ENCODE results near the gene DROSHA. TPM values are rescaled to one million over a fixed set of nuclear protein-coding genes. Genes with fewer than 3 reads are reported as not detected.

Gene DROSHA
- polyA plus RNA-seq, 2 of the 4 experiments (the other 2 are of a cell fraction), result 49.1 to 105 TPM

- FAIRE-seq, result no peak
- 80% methylated on average over 3 of the region's 3 CpGs for WGBS (ENCODE audit: missing lambda C conversion rate)
- ChIA-PET CTCF (no interaction called here), POLR2A (no interaction called here)
- TF ChIP-seq RAD21 (conservative IDR thresholded peaks at IDR 0.05 in 1 of 2, IDR thresholded peaks at IDR 0.05 in 1 of 2) (no peak), MYC (IDR thresholded peaks at IDR 0.05; ENCODE audit: borderline replicate concordance, low read length) (no peak), MAX (IDR thresholded peaks at IDR 0.05) (no peak), ESRRA (IDR thresholded peaks at IDR 0.05; ENCODE audit: borderline replicate concordance, low read length) (no peak), CBX2 (IDR thresholded peaks at IDR 0.05; ENCODE audit: borderline replicate concordance, low read depth) (no peak), USF2 (IDR thresholded peaks at IDR 0.05) (no peak), EHMT2 (IDR thresholded peaks at IDR 0.05; ENCODE audit: low read depth) (no peak), PBX3 (IDR thresholded peaks at IDR 0.05) (no peak)
- ATAC-seq, result no peak
- no peak overlapping the region for H3K4me2 ChIP-seq
- no peaks in the 10 kb centered on the region for H3K4me1 ChIP-seq
- no peaks in the 10 kb centered on the region for H3K9me3 ChIP-seq
- no peak for DNase-seq (ENCODE audit: low read depth in 1 of 2, low spot score in 1 of 2)
- H3K27ac ChIP-seq, result no peak overlapping the region
- H3K4me3 ChIP-seq, result no peak overlapping the region
Observed at GRCh38 chr5:31559942-31560341, 28.0 kb upstream of the DROSHA start.

GRCh38 chr5:31556461-31556860 lies 24.6 kb upstream of the DROSHA start:
- FAIRE-seq (no peak), DNase-seq (ENCODE audit: low read depth in 1 of 2, low spot score in 1 of 2) (no peak), ATAC-seq (no peak)
- ChIA-PET POLR2A (no interaction called here), CTCF (interaction anchor here (1.0 kb wide), 1 partner anchor 14 kb away, joined by 4 read pairs; no protein-coding TSS in a partner anchor)
- Histone ChIP-seq H3K27ac (no peak overlapping the region), H3K4me3 (no peak overlapping the region), H3K9me3 (no peaks in the 10 kb centered on the region), H3K4me2 (no peak overlapping the region), H3K4me1 (no peaks in the 10 kb centered on the region)
- TF ChIP-seq USF2 (IDR thresholded peaks at IDR 0.05) (no peak), KDM1A (IDR thresholded peaks at IDR 0.05; ENCODE audit: low read depth) (no peak), POLR2AphosphoS2 (conservative IDR thresholded peaks at IDR 0.05; ENCODE audit: low read length) (no peak), TFCP2L1 (CRISPR knock-in tag; IDR thresholded peaks at IDR 0.05) (no peak), NR3C1 (IDR thresholded peaks at IDR 0.05) (no peak), MYC (IDR thresholded peaks at IDR 0.05; ENCODE audit: borderline replicate concordance, low read length) (no peak), HOXA7 (CRISPR knock-in tag; IDR thresholded peaks at IDR 0.05) (no peak)
- WGBS (ENCODE audit: missing lambda C conversion rate), result 91% methylated on average over 3 of the region's 3 CpGs

GRCh38 chr5:31554552-31554951 lies 22.7 kb upstream of the DROSHA start:
- FAIRE-seq (no peak), ATAC-seq (no peak), DNase-seq (ENCODE audit: low read depth in 1 of 2, low spot score in 1 of 2) (no peak)
- no peak overlapping the region for H3K4me3 ChIP-seq
- no peak overlapping the region for H3K27ac ChIP-seq
- no peaks in the 10 kb centered on the region for H3K4me1 ChIP-seq
- ChIA-PET POLR2A (no interaction called here), CTCF (no interaction called here)
- 95% methylated on average over 1 of the region's 1 CpG for WGBS (ENCODE audit: missing lambda C conversion rate)
- TF ChIP-seq ATOH8 (CRISPR knock-in tag; IDR thresholded peaks at IDR 0.05; ENCODE audit: low read depth), result no peak
- TF ChIP-seq FOXS1 (CRISPR knock-in tag; IDR thresholded peaks at IDR 0.05), result no peak
- no peak for TF ChIP-seq NFE2L2 (conservative IDR thresholded peaks at IDR 0.05; ENCODE audit: low read length)
- no peak for TF ChIP-seq MAZ (IDR thresholded peaks at IDR 0.05; ENCODE audit: borderline replicate concordance, low read depth, low read length)
- no peaks in the 10 kb centered on the region for H3K9me3 ChIP-seq
- no peak overlapping the region for H3K4me2 ChIP-seq

GRCh38 chr5:31553863-31554262 lies 22.0 kb upstream of the DROSHA start:
- DNase-seq (ENCODE audit: low read depth in 1 of 2, low spot score in 1 of 2), result no peak
- ChIA-PET POLR2A (no interaction called here), CTCF (no interaction called here)
- ATAC-seq, result no peak
- H3K9me3 ChIP-seq, result no peaks in the 10 kb centered on the region
- no peaks in the 10 kb centered on the region for H3K4me1 ChIP-seq
- no peak for FAIRE-seq
- no peak overlapping the region for H3K4me2 ChIP-seq
- no peak overlapping the region for H3K27ac ChIP-seq
- no peak overlapping the region for H3K4me3 ChIP-seq
- no peak for TF ChIP-seq JUNB (IDR thresholded peaks at IDR 0.05)
- no peak for TF ChIP-seq E2F6 (IDR thresholded peaks at IDR 0.05; ENCODE audit: borderline replicate concordance, low read depth)
- TF ChIP-seq ESRRA (IDR thresholded peaks at IDR 0.05; ENCODE audit: borderline replicate concordance, low read length), result no peak
- no peak for TF ChIP-seq RARB (CRISPR knock-in tag; IDR thresholded peaks at IDR 0.05)
- TF ChIP-seq NR3C1 (IDR thresholded peaks at IDR 0.05), result no peak
- TF ChIP-seq NPAS2 (CRISPR knock-in tag; IDR thresholded peaks at IDR 0.05; ENCODE audit: borderline replicate concordance), result no peak
- no peak for TF ChIP-seq HDAC2 (IDR thresholded peaks at IDR 0.05)
- no peak for TF ChIP-seq ZC3H11A (IDR thresholded peaks at IDR 0.05)
- TF ChIP-seq POLR2AphosphoS2 (conservative IDR thresholded peaks at IDR 0.05; ENCODE audit: low read length), result no peak
- TF ChIP-seq GATA3 (IDR thresholded peaks at IDR 0.05; ENCODE audit: borderline replicate concordance), result no peak
- TF ChIP-seq EHF (CRISPR knock-in tag; IDR thresholded peaks at IDR 0.05), result no peak
- no peak for TF ChIP-seq KDM5A (IDR thresholded peaks at IDR 0.05)
- no peak for TF ChIP-seq PBX3 (IDR thresholded peaks at IDR 0.05)
- TF ChIP-seq BHLHE40 (IDR thresholded peaks at IDR 0.05; ENCODE audit: low read depth, low read length), result no peak

Measured in A549 (cell line).